Measurements from ENCODE around the gene PRRX2. TPM values are rescaled to one million over a fixed set of nuclear protein-coding genes. Genes with fewer than 3 reads are reported as not detected.
A peak's percentile ranks its signal among the peaks of the same experiment; 100 is the strongest.

The PRRX2 gene
- total and polyA plus RNA-seq, 9 of the 15 experiments (the other 6 are each of a cell fraction or from before 2014, with no cell fraction given), result 0.21 TPM; not detected in 8

- Histone ChIP-seq H3K79me2 (ENCODE audit: control insufficient read depth, insufficient read depth, low read length) (no peaks in the 10 kb centered on the region), H3K27ac (ENCODE audit: extremely low read depth, low read depth, low read length) (peak overlapping the region; percentile 29; the same call in 1 of the 3 replicates), H3K4me1 (replicated peaks in 1 of 2; ENCODE audit: control insufficient read depth in 2 of 2, insufficient read depth in 2 of 2, low read length in 2 of 2) (peaks cover 10 to 16% of the 10 kb centered on the region in 2 experiments; a peak in 4 of 5 replicates), H3K4me3 (no peak overlapping the region), H3K9me3 (replicated peaks; ENCODE audit: control insufficient read depth, insufficient read depth, low read depth, low read length) (no peaks in the 10 kb centered on the region), H3K36me3 (ENCODE audit: control insufficient read depth, insufficient read depth, low read length) (no peaks in the 10 kb centered on the region), H2AFZ (ENCODE audit: low read depth, low read length) (peak overlapping the region; percentile 10; the same call in 1 of the 2 replicates), H3K4me2 (ENCODE audit: insufficient read depth, low read length) (peak overlapping the region; percentile 54), H3K27me3 (ENCODE audit: control insufficient read depth in 2 of 2, insufficient read depth in 2 of 2, low read length in 2 of 2) (no peaks in the 10 kb centered on the region), H3K9me1 (ENCODE audit: control insufficient read depth, insufficient read depth, low read length) (peaks cover 4% of the 10 kb centered on the region), H4K20me1 (replicated peaks; ENCODE audit: control insufficient read depth, insufficient read depth, low read length) (no peaks in the 10 kb centered on the region), H3K9ac (ENCODE audit: insufficient read depth in 1 of 2, low read depth in 2 of 2, low read length in 2 of 2) (peak overlapping the region in 1 of 2 experiments; percentile 38; a peak in 1 of 4 replicates)
- ChIA-PET CTCF (ENCODE audit: low intra/inter-chr PET ratio) (no interaction called here), POLR2A (interaction anchor here (1.0 to 2.4 kb wide), 3 partner anchors 10 to 21 kb away, joined by 5 to 7 read pairs (median 5); no protein-coding TSS in a partner anchor)
- ATAC-seq, result peak; percentile 74
- in situ Hi-C loops (cut with MboI) (no loop called here), intact Hi-C loops (cut with micrococcal nuclease) (no loop called here)
- no TSS peak for BruUV-seq (replicated peaks)
- peak; percentile 64 for FAIRE-seq
- 3% methylated on average over 5 of the region's 5 CpGs for WGBS (ENCODE audit: insufficient coverage, low coverage, missing lambda C conversion rate)
- DNase-seq (ENCODE audit: extremely low read depth in 1 of 4, low spot score in 3 of 4), result peak in 3 of 4 experiments; percentile 8 to 74 (median 47)
- no peak for TF ChIP-seq TBP (optimal IDR thresholded peaks at IDR 0.05; ENCODE audit: low read depth, low read length)
- no peak for TF ChIP-seq CTCF (IDR thresholded peaks at IDR 0.05 in 2 of 3, conservative IDR thresholded peaks at IDR 0.05 in 1 of 3; ENCODE audit: insufficient read depth in 2 of 3, low read depth in 1 of 3, low read length in 3 of 3)
- no peak for TF ChIP-seq ETV1 (tag; conservative IDR thresholded peaks at IDR 0.05; ENCODE audit: low read depth)
- no peak; the same call in 1 of the 2 replicates for TF ChIP-seq NKRF (IDR thresholded peaks at IDR 0.05; ENCODE audit: borderline replicate concordance)
- peak; percentile 79 for TF ChIP-seq TCF3 (CRISPR knock-in tag; IDR thresholded peaks at IDR 0.05)
- no peak for TF ChIP-seq SMAD4 (CRISPR knock-in tag; conservative IDR thresholded peaks at IDR 0.05)
- no peak for TF ChIP-seq CREB3L1 (IDR thresholded peaks at IDR 0.05; ENCODE audit: borderline replicate concordance, low read depth)
- no peak for TF ChIP-seq ARID3B (CRISPR knock-in tag; IDR thresholded peaks at IDR 0.05; ENCODE audit: borderline replicate concordance)
- no peak for TF ChIP-seq C11orf30 (IDR thresholded peaks at IDR 0.05; ENCODE audit: low read depth)
- TF ChIP-seq KDM4B (IDR thresholded peaks at IDR 0.05; ENCODE audit: borderline replicate concordance in 2 of 2, low read depth in 1 of 2), result no peak
- TF ChIP-seq SIX5 (IDR thresholded peaks at IDR 0.05; ENCODE audit: borderline replicate concordance in 1 of 2, insufficient read depth in 1 of 2, low read depth in 1 of 2, low read length in 2 of 2), result no peak
- TF ChIP-seq SRSF9 (IDR thresholded peaks at IDR 0.05; ENCODE audit: borderline replicate concordance, low read depth, low read length), result no peak
- TF ChIP-seq ZNF124 (CRISPR knock-in tag; IDR thresholded peaks at IDR 0.05), result no peak
- no peak for TF ChIP-seq MXD1 (CRISPR knock-in tag; IDR thresholded peaks at IDR 0.05; ENCODE audit: borderline replicate concordance, poor library complexity, severe bottlenecking)
Measured at GRCh38 chr9:129769669-129770068, 104.2 kb downstream of the PRRX2 start.

Data from K562 (cell line).